GM12872 (cell line): Measurements from ENCODE around the gene SLC8A1.

Source experiments
- CTCF ChIP-seq: IDR thresholded peaks from 3 replicates; pipeline ENCODE4 v1.5.1; 2011; ENCODE audit warnings: low read depth, mild to moderate bottlenecking, low read length, moderate library complexity; ENCODE audit not compliant: insufficient read depth

Gene SLC8A1

GRCh38 chr2:40451918-40452605 lies at the start of gene SLC8A1:
Gene SLC8A1, minus strand, starts transcription at chr2:40452090.
- no peak for TF ChIP-seq CTCF

DNA sequence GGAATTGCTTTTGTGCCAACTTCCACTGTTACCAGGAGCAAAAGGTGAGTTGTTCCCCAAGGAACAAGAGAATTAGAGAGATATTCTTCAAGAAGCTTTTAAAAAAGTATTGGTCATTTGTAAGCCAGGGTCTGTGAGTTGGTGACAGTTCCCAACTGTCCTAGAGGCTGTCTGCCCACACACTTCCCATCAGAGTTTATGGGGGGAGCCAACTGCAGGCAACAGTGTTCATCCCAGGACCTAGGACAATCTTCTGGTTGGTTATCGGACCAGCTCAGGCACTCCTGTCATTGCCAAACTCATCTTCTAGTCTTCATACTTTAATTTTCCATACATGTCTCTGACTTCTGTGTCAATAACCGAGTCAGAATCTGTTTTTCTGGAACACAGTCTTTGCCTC lies 47.5 kb upstream of the SLC8A1 start:
- TF ChIP-seq CTCF = no peak

- TF ChIP-seq CTCF = no peak
These were observed 45.5 kb upstream of the SLC8A1 start for GRCh38 chr2:40497251-40497859.

DNA sequence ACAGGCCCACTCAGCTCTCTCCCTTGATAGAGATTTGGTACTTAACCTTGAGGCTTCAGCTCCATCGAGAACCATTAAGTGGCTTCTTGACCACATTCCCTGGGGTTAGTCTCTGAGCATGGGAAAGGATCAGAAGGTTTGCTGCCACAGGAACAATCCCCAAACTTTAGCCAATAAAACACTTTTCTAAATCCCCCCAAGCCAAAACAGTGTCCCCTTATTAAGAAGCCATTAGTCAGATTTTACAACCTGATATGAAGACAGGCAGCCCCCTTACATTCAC lies 37.7 kb upstream of the SLC8A1 start:
- no peak for TF ChIP-seq CTCF

DNA sequence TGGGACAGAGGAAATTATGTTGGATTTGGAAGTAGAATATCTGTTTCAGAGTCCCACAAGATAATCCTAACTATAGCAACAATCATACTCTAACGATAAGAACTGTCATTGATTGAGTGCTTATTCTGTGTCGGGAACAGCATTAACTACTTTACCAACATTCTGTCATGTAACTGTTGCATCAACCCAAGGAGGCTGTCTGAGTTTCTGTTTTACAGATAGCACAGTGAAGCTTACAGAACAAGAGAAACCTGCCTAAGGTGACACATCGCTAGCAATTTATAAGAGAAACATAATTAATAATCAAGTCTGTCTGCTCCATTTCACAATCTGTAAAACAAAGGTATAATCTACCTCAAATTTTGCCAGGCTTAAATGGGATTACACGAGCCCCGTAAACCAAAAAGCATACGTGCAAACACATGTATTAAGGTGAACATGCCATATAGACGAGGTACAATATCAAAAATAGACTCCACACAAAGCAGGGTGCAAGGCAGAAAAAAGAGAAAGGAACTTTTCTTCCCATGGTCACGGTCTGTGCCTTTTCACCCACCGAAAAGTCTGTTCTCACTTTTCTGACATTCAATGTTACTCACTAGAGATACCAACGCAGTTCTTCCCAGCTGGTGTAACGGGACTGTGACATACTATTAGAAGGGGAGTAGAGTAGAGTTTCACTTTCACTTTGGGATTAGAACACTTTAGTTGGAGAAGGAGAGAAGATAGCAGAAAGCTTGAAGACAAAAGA lies 37.2 kb upstream of the SLC8A1 start:
- TF ChIP-seq CTCF = no peak

- no peak for TF ChIP-seq CTCF
These were observed 36.3 kb upstream of the SLC8A1 start for GRCh38 chr2:40488101-40488601.

DNA sequence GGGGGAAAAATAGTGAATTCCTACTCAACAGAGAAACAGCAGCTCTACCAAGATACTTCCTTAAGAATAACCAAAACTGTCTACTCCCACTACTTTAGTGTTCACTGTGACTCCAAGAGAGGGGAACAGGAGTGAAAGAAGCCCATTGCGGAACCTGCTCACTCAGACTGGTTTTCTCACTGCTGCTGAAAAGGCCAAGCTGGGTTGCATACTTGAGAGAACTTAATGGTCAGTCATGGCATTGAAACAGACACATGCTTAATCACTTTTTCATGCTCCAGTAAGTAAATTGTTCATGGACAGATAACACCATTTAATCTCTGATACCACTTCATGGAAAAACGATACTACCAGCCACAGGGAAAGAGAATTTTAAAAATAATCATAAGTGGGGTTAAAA lies 35.7 kb upstream of the SLC8A1 start:
- TF ChIP-seq CTCF = no peak
